ENCODE data around the gene APOL2.
"Not testable (repeated sequence)": the region's sequence is repeated elsewhere in the genome, so short reads cannot be mapped to it uniquely, and the experiment has no call there.

APOL2 gene

GRCh38 chr22:36263216-36263673 lies 23.9 kb upstream of the APOL2 start:
- not testable (repeated sequence) for DNase-seq (ENCODE audit: low read depth in 2 of 2)

GRCh38 chr22:36262307-36262706 lies 23.0 kb upstream of the APOL2 start:
- not testable (repeated sequence) for DNase-seq (ENCODE audit: low read depth in 2 of 2)

- not testable (repeated sequence) for DNase-seq (ENCODE audit: low read depth in 2 of 2)
Observed at GRCh38 chr22:36261675-36262074, 22.3 kb upstream of the APOL2 start.

GRCh38 chr22:36259615-36260300 lies 20.4 kb upstream of the APOL2 start:
- no peak for DNase-seq (ENCODE audit: low read depth in 2 of 2)

- no peak for DNase-seq (ENCODE audit: low read depth in 2 of 2)
Observed at GRCh38 chr22:36258701-36259614, 19.6 kb upstream of the APOL2 start.

- no peak for DNase-seq (ENCODE audit: low read depth in 2 of 2)
Observed at GRCh38 chr22:36257948-36258670, 18.8 kb upstream of the APOL2 start.

- no peak for DNase-seq (ENCODE audit: low read depth in 2 of 2)
Observed at GRCh38 chr22:36257308-36257707, 18.0 kb upstream of the APOL2 start.

- no peak for DNase-seq (ENCODE audit: low read depth in 2 of 2)
Observed at GRCh38 chr22:36256478-36256877, 17.2 kb upstream of the APOL2 start.

GRCh38 chr22:36255572-36255971 lies 16.2 kb upstream of the APOL2 start:
- DNase-seq (ENCODE audit: low read depth in 2 of 2), result not testable (repeated sequence)

GRCh38 chr22:36253523-36254490 lies 14.5 kb upstream of the APOL2 start:
- no peak for DNase-seq (ENCODE audit: low read depth in 2 of 2)

- DNase-seq (ENCODE audit: low read depth in 2 of 2), result no peak
Observed at GRCh38 chr22:36252754-36253522, 13.6 kb upstream of the APOL2 start, which contains the start of gene APOL1. TSS of gene APOL1 (plus strand) at chr22:36253133. CDS start at chr22:36254956, 1,823 bp downstream.

- not testable (repeated sequence) for DNase-seq (ENCODE audit: low read depth in 2 of 2)
Observed at GRCh38 chr22:36251979-36252608, 12.8 kb upstream of the APOL2 start.

GRCh38 chr22:36250292-36250960 lies 11.1 kb upstream of the APOL2 start:
- DNase-seq (ENCODE audit: low read depth in 2 of 2), result not testable (repeated sequence)

- no peak for DNase-seq (ENCODE audit: low read depth in 2 of 2)
Observed at GRCh38 chr22:36249160-36249559, 9.8 kb upstream of the APOL2 start.

- DNase-seq (ENCODE audit: low read depth in 2 of 2), result no peak
Observed at GRCh38 chr22:36247955-36248354, 8.6 kb upstream of the APOL2 start.

- no peak for DNase-seq (ENCODE audit: low read depth in 2 of 2)
Observed at GRCh38 chr22:36246718-36247117, 7.4 kb upstream of the APOL2 start.

- DNase-seq (ENCODE audit: low read depth in 2 of 2), result no peak
Observed at GRCh38 chr22:36245805-36246356, 6.6 kb upstream of the APOL2 start.

- DNase-seq (ENCODE audit: low read depth in 2 of 2), result no peak
Observed at GRCh38 chr22:36244522-36245391, 5.4 kb upstream of the APOL2 start.
